ENCODE data around the gene RNF217.
"Not testable (repeated sequence)": the region's sequence is repeated elsewhere in the genome, so short reads cannot be mapped to it uniquely, and the experiment has no call there.

RNF217 gene

GRCh38 chr6:125102891-125103290 is 140.7 kb downstream of the RNF217 start:
- DNase-seq = no peak

DNA sequence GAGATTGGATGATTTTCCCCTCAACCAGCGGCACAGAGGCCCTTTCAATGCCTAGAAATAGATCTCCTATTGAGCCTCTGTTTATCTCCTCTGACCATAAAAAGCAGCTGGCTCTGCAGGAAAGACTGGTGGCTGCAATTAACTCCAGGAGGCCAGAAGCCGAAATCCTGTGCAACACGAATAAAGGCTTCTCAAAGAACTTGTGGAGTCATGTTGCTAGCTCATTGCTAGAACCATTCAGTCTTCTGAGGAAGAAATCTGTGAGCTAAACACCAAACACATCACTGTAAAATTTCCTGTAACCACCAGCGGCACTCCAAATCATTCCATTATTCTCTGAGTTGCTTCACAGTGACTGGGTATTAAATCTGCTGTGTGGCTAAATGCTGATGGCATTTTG is 142.2 kb downstream of the RNF217 start:
- no peak for DNase-seq

- no peak for DNase-seq
Measured at GRCh38 chr6:125107048-125107447, 144.8 kb downstream of the RNF217 start.

GRCh38 chr6:125107896-125108295 is 145.7 kb downstream of the RNF217 start:
- no peak for DNase-seq

GRCh38 chr6:125110056-125110455 is 147.8 kb downstream of the RNF217 start:
- DNase-seq = no peak

DNA sequence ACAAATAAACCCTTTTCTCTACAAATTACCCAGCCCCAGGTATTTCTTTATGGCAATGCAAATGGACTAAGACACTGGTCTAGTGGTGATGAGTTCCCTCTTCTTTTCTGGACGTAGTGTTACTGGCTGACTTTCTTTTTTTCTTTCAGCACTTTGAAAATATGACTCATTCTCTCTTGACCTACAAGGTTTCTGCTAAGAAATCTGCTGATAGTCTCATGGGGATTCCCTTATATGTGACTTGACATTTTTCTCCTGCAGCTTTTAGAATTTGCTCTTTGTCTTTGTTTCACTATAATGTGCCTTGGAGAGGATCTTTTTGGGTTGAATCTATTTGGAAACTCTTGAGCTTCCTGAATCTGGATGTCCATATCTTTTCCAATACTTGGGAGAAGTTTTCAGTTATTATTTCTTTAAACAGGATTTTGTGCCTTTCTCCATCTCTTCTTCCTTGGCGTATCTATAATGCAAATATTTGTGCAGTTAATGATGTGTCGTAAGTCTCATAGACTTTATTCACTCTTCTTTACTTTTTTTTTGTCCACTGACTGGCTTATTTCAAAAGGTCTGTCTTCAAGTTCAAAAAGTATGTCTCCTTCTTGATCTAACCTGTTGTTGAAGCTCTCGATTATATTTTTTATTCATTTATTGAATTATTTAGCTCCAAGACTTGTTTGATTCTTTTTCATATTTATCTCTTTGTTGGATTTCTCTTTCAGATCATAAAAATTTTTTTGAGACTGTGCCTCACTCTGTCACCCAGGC is 149.2 kb downstream of the RNF217 start:
- no peak for DNase-seq

- no peak for DNase-seq
Measured at GRCh38 chr6:125112934-125113333, 150.7 kb downstream of the RNF217 start.

DNA sequence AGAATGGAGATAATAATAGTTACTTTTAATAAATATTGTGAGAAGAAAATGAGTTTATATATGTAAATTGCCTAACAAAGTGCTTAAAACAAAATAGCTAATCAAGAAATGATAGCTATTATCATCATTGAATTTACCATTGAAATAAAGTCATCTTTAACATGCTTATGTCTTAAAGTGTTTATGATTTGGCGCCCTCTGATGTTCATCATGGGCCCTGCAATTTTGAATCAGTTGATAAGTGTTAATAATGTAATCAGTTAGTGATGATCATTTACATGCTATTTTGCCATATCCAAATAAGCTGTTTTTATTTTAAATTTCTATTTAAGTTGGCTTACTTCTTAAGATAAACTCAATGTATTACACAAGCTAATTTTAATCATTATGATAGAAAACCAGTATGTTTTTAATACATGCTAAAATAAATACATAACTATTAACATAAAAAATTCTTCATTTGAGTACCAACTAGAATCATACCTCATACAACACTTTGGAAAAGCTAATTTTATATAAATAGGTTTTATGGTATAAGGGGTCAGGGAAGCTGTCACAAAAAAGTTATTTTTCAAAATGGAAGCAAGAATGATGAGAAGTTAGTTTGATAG is 152.1 kb downstream of the RNF217 start:
- DNase-seq = peak; percentile 44

- no peak for DNase-seq
Measured at GRCh38 chr6:125116170-125116569, 153.9 kb downstream of the RNF217 start.

GRCh38 chr6:125116710-125117109 is 154.5 kb downstream of the RNF217 start:
- no peak for DNase-seq

DNA sequence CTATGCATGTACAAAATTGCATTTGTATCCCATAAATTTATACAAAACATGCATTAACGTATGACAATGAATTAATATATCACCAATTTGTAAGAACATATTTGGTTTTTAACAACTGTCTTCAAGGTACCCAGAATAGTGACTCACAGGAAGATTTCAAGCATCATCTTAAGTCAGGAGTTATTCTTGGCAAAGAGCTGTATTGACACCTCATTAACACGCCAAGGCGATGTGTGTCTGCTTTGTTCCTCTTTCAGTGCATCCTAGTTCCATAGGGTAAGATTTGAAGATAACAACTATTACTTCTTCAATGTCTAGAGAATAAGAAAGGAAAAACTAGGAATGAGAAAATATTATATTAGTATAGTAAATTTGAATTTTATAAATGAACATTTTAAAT is 155.6 kb downstream of the RNF217 start:
- DNase-seq = no peak

- DNase-seq = no peak
Measured at GRCh38 chr6:125120054-125120590, 157.9 kb downstream of the RNF217 start.

GRCh38 chr6:125121894-125122293 is 159.7 kb downstream of the RNF217 start:
- DNase-seq = no peak

DNA sequence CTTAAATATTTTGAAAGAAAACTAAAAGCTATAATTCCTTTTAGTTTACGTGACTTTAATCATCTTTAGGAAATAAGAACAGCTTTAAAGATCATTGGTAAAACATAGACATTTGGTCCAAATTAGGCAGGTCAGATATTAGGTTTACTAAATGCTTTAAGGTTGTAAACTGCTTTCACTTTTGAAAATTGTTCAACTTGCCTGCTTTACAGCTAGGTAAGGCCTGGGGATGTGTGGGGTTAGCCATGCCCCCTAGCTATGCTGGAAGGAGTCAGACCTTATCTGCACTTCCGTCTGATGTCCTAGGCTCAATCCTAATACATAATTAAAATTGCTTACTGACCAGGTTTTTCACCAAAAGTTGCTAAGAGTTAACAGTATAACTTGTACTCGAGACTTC is 160.8 kb downstream of the RNF217 start:
- no peak for DNase-seq

DNA sequence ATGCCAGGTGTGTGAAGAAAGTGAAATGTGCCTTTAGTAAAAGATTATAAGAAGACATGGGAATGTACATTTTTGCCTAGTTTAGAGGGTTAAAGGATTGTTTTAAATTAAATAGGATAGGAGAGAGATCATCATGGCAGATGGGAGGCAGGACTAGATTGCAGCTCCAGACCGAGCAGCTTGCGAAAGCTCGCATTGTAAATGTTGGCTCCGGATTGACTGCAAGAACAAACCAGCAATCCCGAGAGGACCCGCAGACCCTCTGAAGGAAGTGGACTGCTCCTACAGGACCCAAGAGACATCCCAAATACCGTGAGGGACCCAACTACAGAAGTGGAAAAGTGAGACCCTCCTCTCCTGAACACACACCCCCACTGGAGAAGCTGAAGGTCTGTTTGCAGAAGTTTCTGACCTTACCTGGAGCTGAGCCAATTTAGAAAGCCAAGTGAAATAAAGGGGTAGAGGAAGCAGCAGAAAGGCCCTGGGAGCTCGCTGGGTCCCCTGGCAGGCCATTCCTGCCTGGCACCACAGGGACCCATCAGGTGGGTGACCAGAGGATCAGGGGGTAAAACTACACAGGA is 161.3 kb downstream of the RNF217 start:
- DNase-seq = no peak

DNA sequence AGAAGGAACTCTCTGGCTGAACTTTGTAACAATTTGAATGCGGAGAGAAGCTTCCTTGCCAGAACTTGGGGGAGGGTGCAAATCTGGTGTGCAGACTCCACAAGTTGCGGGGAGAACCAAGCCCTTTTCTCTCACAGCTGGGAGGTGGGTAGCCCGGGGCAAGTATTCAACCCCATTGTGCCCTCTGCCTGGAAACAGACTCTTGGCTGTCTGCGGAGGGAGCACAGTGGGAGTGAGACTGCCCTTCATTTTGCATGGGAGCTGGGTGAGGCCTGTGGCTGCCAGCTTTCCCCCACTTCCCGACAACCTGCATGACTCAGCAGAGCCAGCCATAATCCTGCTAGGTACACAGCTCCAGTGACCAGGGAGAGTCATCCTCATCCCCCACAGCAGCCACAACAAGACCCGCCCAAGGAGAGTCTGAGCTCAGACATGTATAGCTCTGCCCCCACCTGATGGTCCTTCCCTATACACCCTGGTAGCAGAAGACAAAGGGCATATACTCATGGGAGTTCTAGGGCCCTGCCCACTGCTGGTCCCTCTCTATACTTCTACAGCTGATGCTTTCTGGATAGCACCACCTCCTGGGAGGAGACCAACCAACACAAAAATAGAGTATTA is 161.9 kb downstream of the RNF217 start:
- DNase-seq = no peak

DNA sequence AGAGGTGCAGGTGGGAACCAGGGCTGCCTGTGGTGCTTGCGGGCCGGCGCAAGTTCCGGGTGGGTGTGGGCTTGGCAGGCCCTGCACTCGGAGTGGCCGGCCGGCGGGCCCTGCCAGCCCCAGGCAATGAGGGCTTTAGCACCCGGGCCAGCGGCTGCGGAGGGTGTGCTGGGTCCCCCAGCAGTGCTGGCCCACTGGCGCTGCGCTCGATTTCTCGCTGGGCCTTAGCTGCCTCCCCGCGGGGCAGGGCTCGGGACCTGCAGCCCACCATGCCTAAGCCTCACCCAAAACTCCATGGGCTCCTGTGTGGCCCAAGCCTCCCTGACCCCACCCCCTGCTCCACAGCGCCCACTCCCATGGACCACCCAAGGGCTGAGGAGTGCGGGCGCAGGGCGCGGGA is 163.6 kb downstream of the RNF217 start:
- DNase-seq = not testable (repeated sequence)

- no peak for DNase-seq
Measured at GRCh38 chr6:125129354-125129753, 167.1 kb downstream of the RNF217 start.

GRCh38 chr6:125132058-125132457 is 169.8 kb downstream of the RNF217 start:
- DNase-seq = no peak

DNA sequence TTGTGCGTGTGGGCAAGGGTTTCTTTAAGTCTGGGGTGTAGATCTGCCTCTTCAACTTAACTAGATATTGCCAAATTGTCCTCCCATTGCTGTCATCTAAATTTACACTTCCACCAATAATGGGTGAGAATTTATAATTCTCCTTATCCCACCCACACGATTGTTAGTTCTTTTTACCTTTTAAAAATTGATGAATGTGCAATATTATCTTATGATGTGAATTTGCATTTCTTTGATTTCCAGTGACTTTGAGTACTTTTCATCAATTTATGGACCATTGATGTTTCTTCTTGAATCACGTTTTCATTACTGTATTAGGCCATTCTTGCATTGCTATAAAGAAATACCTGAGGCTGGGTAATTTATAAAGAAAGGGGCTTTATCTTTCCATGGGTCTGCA is 174.1 kb downstream of the RNF217 start:
- DNase-seq = no peak

DNA sequence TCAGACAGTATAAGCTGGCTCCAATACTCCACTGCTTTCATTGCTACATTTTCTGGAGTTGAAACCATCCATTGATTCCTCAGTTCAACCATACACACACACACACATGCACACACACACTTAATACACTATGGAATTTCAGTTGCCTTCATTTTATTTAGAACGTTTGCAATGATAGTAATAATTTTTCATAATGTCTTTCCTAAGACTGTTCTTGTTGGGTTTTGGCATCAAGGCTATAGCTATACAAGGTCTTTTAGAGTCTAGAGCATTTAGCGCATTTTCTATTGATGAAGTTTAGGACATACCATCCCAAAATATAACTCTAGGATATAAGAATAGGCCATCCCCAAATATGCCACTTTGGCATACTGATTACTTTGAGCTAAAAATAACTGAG is 175.8 kb downstream of the RNF217 start:
- no peak for DNase-seq

DNA sequence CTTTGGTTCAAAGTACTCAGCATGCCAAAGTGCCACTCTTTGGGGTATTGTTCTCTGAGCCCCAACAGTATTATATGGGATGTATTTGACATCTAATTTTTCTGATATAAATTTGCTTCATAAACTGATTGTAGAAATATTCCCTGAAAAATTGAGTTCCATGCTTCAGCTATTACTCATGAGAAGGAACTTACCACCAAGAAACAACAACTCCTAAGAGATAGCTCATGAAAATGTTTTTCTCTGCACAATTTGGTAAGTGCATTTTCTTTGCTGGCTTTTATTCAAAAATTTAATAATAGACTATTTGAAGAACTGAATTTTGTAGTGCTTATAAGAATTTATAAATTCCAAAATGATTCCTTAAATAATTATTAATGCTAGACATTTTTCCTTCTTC is 178.6 kb downstream of the RNF217 start:
- no peak for DNase-seq

All from activated naive CD4-positive, alpha-beta T cell treated with anti-CD3 and anti-CD28 coated beads, Interleukin-2, amount 50 U/mL, for 16 hours (primary cell).